ENCODE results near the gene DUS3L. TPM values are rescaled to one million over a fixed set of nuclear protein-coding genes. Genes with fewer than 3 reads are reported as not detected.

Gene DUS3L
- total and polyA plus RNA-seq, 2 of the 8 experiments (the other 6 are each of a cell fraction or from before 2014, with no cell fraction given), result 37.6 to 39.1 TPM

DNA sequence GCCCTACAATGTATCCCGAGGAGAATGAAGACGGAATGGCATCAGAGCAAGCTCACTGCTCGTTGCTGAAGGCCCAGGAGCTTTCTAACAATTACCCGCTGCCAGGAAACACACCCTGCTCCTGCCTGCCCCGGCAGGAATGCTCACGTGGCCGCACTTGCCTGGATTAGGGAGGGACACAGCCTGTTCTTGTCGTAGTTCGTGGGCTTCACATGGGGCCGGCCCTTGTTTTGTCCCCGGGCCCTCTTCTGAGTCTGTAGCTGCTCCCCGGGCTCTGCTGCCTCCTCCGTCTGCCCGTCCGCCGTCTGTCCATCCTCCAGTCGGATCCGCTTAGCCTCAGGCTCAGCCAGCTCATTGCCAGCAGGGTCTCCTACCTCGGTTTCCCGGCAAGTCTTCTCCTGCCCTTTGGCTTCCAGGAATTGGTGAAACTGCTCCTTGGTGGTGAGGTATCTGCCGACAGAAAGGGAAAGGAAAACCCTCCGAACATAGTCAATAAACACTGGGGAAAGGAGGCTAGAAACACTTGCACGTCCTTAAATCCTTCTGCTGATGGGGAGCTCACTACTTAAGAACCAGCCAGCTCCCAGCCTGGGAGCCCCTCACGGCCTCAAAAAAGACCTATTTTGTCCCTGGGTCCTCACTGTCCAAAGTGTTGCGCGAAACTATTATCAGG, 941 bp downstream of the DUS3L start (continued):
- TF ChIP-seq EZH2 (IDR thresholded peaks at IDR 0.05; ENCODE audit: low read depth, low read length, severe bottlenecking) (no peak), CBX5 (IDR thresholded peaks at IDR 0.05; ENCODE audit: low read depth, low read length) (no peak)
